ENCODE data around the gene CDHR1.

The CDHR1 gene

DNA sequence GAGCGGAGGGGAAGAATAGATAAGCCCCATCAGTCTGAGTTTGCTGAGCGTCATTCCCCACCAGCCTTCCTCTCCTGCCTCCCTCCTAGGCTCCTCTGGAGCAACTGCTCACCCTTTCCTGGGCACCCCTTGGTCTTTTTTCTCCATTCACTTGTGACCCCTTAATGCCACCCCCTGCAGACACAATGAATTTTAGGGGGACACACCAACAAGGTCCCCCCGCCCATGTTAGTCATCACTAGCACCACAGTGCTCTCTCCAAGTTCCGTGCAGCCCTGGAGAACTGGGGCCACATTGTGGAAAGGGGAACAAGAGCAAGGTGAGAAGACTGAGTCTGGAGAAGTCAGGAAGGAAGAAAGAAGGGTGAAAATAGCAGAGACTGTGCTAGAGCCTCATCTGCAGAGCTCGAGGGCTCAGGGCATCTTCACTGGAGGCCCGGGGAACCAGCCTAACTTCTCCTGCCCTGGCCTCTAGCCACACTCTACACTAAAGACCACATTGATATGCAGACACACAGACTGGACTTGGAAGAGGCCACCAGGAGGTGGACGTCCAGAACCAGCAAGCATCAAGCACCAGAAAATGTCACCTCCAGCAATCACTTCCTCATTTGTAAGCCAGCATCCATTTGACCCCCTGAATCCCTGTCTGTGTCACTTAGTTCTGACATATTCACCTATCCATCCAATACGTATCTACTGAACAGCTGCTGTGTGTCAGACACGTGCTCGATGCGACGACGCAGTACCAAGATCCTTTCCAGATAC lies 68.0 kb downstream of the CDHR1 start:
- DNase-seq (ENCODE audit: low read depth in 3 of 3): no peak

DNA sequence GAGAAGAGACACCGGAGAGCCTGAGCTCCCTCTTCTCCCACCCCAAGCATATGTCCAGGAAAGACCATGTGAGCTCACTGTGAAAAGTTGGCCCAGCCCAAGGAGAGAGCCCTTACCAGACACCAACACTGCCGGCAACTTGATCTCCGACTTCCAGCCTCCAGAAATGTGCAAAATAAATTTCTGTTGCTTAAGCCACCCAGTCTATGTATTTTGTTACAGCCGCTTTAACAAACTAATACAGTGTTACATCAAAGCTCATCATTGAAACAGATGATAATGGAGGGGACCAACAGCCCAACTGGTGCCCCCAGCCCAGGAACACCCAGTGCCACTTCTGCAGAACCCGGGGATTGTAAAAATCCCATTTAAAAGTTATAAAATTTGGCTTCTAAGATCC lies 69.4 kb downstream of the CDHR1 start:
- no peak for DNase-seq (ENCODE audit: low read depth in 3 of 3)

DNA sequence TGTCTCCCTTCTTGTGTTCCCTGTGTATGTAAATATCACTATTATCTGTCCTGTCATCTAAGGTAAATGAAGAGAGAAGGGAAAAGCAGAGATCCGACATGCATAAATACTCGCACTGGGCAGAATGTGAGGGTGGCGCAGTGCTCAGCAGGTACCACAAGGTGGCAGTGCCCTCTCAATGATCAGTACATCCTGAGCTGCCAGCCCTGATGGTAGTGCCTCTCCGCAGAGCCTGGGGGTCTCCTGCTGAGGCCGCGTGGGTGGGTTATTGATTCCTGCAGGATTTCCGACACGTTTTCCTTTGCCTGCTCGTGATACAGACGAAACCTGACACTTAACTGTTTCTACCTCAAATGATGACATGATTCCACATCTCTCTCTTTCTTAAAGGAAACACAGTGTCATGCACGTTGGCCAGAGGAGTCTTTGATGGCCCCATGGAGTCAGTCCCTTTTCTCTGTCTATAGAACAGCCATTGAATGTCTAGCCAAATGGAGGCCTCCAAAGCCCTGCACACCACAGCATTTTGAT lies 70.3 kb downstream of the CDHR1 start:
- peak; percentile 37 to 69 (median 51) for DNase-seq (ENCODE audit: low read depth in 3 of 3)

DNA sequence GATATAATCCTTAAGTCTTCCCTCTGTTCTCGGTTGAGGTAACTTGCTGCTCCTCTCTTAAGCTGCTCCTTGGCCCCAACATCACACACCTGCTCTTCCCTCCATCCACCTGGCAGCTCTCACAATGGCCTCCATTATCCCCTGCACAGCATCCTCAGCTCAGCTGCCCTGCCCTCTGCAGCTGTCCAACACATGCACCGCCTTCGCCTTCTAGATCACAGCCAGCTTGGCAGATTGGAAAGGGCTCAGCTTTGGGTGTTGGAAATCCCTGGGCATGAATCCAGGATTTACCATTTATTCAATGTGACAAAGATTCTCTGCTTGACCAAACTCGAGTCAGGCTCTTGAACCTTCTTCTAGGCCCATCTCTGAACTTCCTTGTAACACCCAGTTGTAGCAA lies 71.1 kb downstream of the CDHR1 start:
- no peak for DNase-seq (ENCODE audit: low read depth in 3 of 3)

DNA sequence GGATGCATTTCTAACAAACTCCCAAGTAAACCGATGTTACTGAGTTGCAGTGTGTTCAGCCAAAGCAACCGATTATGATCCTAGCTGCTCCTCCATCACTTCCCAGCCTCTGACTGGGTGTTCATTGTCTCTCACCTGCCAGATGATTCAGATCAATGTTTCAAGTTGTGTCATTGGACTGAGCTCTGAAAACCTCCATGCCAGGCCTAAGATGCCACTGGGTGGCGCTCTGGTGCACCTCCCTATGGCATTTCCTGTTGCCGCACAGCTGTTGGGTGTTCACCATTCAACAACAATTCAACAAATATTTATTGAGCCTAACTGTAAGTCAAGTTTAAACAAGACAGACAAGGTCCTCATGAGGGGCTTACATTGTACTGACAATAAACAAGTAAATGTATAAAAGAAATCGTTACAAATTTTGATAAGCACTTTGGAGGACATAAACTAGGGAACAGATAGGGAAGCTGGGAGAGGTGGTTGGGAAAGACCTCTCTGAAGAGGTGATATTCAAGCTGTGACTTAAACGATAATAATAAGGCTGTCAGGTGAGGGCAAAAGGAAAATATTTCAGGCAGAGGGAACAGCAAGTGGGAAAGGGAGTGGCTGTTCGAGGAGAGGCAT lies 73.3 kb downstream of the CDHR1 start:
- DNase-seq (ENCODE audit: low read depth in 3 of 3): peak; percentile 45 to 81 (median 52)

DNA sequence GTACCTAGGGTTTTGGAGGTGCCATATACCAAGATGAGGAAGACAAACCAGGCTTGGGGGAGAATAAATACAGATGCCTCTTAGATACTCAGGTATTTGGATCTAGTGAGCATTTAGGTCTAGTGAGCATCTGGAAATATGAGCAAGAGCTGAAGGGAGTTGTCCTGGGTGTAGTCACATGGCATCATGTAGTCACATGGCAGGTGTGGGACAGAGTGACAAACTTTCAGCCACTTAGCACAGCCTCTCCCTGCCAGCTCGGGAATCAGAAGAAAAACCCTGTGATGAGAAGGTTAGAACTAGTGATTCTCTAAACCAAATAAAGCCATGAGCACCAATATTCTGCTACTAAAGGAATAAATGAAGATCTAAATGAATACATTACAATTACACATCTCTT lies 74.8 kb downstream of the CDHR1 start:
- DNase-seq (ENCODE audit: low read depth in 3 of 3): no peak

Measured in stimulated activated CD4-positive, alpha-beta T cell treated with anti-CD3 and anti-CD28 coated beads, TNF-alpha, amount 100 ng/mL, for 24 hours (primary cell).